GM12873 (cell line): ENCODE data around the gene TXNL4A.

Experiments
- TF ChIP-seq, protein P1 (sequence below): IDR thresholded peaks from 2 replicates; pipeline ENCODE4 v1.5.1; 2012; ENCODE audit warnings: low read depth, mild to moderate bottlenecking, moderate library complexity, low read length, control low read depth; ENCODE audit not compliant: insufficient read depth; ENCODE audit errors: missing control alignments

TXNL4A gene

GRCh38 chr18:79975985-79976680 is 12.2 kb downstream of the TXNL4A start:
- TF ChIP-seq, protein P1, sequence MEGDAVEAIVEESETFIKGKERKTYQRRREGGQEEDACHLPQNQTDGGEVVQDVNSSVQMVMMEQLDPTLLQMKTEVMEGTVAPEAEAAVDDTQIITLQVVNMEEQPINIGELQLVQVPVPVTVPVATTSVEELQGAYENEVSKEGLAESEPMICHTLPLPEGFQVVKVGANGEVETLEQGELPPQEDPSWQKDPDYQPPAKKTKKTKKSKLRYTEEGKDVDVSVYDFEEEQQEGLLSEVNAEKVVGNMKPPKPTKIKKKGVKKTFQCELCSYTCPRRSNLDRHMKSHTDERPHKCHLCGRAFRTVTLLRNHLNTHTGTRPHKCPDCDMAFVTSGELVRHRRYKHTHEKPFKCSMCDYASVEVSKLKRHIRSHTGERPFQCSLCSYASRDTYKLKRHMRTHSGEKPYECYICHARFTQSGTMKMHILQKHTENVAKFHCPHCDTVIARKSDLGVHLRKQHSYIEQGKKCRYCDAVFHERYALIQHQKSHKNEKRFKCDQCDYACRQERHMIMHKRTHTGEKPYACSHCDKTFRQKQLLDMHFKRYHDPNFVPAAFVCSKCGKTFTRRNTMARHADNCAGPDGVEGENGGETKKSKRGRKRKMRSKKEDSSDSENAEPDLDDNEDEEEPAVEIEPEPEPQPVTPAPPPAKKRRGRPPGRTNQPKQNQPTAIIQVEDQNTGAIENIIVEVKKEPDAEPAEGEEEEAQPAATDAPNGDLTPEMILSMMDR: no peak

DNA sequence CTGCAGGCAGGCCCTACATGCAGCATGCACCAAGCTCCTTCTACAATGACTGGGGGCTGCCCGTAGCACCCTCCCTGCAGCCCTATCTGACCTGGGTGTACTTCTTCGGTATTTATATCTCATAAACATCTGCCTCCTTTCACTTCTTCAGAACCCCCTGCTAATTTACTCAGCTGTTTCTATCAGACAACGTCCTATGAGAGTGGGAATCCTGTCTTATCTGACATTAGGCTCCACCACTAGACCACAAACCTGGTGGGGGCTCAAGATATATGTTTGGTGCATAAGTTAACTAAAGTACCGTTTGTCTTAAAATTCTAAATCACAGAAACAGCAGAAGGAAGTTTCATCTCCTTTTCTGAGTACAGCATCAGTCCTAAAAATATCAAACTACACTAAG is 13.3 kb downstream of the TXNL4A start:
- TF ChIP-seq, protein P1: no peak

DNA sequence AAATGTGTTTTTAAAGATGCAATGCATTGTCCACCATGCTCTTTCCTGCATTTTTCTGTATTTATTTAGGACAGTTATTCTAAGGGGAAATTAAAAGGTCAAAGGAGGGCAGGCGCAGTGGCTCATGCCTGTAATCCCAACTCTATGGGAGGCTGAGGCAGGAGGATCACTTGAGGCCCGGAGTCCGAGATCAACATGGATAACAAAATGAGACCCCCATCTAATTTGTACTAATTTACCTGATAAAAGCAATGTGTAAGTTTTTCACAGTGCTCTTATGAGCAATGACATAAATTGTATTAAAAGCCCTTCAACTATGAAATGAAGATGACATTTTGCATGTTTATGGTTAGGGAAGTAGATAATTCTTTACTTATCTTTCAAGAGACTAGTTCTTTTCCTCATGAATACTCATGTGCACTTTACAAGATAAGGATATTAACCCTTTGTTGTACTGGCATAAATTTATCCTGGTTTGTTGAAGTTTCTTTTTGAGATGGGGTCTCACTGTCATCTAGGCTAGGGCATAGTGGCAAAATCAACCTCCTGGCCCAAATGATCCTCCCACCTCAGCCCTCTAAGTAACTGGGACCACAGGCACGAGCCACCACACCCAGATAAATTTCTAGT is 14.2 kb downstream of the TXNL4A start:
- TF ChIP-seq, protein P1: no peak

DNA sequence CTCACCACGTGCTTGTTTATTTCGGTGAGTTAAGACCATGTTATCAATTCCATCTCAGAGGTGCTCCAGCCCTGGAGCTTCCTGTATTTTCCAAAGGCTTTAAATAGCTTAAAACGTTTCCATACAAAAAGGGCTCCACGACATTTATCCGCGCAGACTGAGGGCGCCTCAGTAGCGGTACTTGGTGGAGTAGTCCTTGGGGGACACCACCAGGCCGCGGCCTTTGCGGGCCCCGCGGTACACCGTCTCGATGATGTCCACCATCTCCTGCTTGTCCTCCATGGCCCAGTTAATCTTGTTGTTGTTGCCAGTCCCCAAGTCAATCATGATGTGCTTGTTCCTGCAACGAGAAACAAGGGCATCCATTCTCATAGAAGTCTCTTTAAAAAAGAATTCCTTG is 14.8 kb downstream of the TXNL4A start:
- TF ChIP-seq, protein P1: no peak

DNA sequence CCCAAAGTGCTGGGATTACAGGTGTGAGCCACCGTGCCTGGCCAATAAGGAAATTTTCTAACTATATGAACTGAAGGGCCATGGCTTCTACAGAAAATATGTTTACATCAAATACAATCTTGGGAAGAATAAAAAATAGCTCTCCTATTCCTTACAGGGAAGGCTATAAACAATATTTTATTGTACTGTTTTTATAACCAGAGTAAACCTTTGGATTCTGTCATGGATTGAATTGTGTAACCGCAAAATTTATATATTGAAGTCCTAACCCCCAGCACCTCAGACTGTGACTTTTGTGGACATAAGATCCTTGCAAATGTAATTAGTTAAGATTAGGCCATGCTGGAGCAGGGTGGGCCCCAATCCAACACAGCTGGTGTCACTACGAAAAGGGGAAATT is 15.6 kb downstream of the TXNL4A start:
- TF ChIP-seq, protein P1: no peak

DNA sequence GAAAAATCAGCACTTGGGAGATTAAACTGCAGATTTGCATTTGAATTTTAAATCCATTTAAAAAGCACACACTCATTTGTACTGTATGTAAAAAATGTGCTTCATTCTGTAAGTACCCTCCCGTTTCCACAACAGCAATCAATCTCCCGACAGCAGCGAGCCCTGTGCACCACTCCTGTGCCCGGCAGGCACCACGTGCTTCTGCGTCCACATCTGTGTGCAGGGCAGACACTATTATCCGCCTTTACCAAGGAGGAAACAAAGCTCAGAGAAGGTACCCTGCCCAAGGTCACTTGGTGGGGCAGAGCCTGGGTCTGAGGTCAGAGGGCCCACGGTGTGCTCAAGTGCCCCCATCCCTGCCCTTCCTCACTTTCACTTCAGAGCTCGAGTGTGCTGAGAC is 16.4 kb downstream of the TXNL4A start:
- TF ChIP-seq, protein P1: no peak

DNA sequence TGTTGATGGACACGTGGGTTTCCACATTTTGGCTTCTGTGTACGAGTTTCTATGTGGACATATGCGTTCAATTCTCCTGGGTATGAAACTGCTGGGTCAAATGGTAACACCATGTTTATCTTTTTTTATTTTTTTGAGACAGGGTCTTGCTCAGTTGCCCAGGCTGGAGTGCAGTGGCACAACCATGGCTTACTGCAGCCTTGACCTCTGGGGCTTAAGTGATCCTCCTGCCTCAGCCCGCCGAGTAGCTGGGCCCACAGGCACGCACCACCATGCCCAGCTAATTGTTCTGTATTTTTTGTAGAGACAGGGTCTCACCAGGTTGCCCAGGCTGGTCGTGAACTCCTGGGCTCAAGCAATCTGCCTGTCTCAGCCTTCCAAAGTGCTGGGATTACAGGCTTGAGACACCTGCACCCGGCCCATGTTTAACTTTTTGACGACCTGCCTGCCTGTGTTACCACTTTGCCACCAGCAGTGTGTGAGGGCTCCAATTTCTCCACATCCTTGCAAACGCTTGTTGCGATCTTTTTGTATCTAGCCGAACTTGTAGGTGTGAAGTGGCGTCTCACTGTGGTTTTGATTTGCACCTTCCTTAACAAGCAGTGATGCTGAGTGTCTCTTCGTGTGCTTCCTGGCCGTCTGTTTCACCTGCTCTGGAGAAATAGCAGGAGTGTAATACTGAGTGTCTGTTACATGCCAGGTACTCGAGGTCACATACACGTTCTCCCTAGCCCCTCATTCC is 17.0 kb downstream of the TXNL4A start:
- TF ChIP-seq, protein P1: no peak
